GM23338 (cell line): ENCODE measurements around the gene KBTBD4. TPM values are rescaled to one million over a fixed set of nuclear protein-coding genes. Genes with fewer than 3 reads are reported as not detected.

ENCODE experiments used
- ATAC-seq: fragments of 200-7000 bp; cut with Tn5 transposase; 3 replicates; pipeline ENCODE4 v1.9.1; 2020
- DNase-seq: peaks from one replicate; pipeline ENCODE4 v3.0.0-alpha.2; 2015; ENCODE audit warnings: low spot score
- H2AFZ ChIP-seq: fragments of 200-600 bp; sonication (generic); 2 replicates; pipeline ENCODE4 v1.8.0; 2016; ENCODE audit warnings: antibody characterized with exemption, mild to moderate bottlenecking, moderate library complexity
- H3F3A ChIP-seq: fragments of 200-600 bp; sonication (generic); replicated peaks from 2 replicates; pipeline ENCODE4 v1.8.0; 2017; ENCODE audit warnings: antibody characterized with exemption, mixed run types, low read depth
- H3K27ac ChIP-seq: fragments of 200-600 bp; sonication (generic); 2 replicates; pipeline ENCODE4 v1.6.1; 2016; ENCODE audit warnings: low read depth
- H3K27me3 ChIP-seq: fragments of 200-600 bp; sonication (generic); 2 replicates; pipeline ENCODE4 v1.8.0; 2016; ENCODE audit warnings: mild to moderate bottlenecking, mixed run types, moderate library complexity; ENCODE audit not compliant: insufficient read depth
- H3K36me3 ChIP-seq: fragments of 200-600 bp; sonication (generic); 2 replicates; pipeline ENCODE4 v1.8.0; 2016; ENCODE audit warnings: mild to moderate bottlenecking; ENCODE audit not compliant: insufficient read depth
- H3K4me1 ChIP-seq: fragments of 200-600 bp; sonication (generic); 2 replicates; pipeline ENCODE4 v1.8.0; 2016; ENCODE audit warnings: mild to moderate bottlenecking, moderate library complexity; ENCODE audit not compliant: insufficient read depth
- H3K4me2 ChIP-seq: fragments of 200-600 bp; sonication (generic); 2 replicates; pipeline ENCODE4 v1.7.1; 2017; ENCODE audit warnings: mixed run types
- H3K4me3 ChIP-seq: fragments of 200-600 bp; sonication (generic); 2 replicates; pipeline ENCODE4 v1.6.1; 2016; ENCODE audit warnings: mixed run types
- H3K79me2 ChIP-seq: fragments of 200-600 bp; sonication (generic); replicated peaks from 2 replicates; pipeline ENCODE4 v1.8.0; 2017; ENCODE audit warnings: mild to moderate bottlenecking; ENCODE audit not compliant: insufficient read depth
- H3K9me2 ChIP-seq: fragments of 200-600 bp; sonication (generic); 2 replicates; pipeline ENCODE4 v1.8.0; 2017; ENCODE audit not compliant: insufficient read depth
- H4K20me1 ChIP-seq: fragments of 200-600 bp; sonication (generic); replicated peaks from 2 replicates; pipeline ENCODE4 v1.8.0; 2017; ENCODE audit warnings: mild to moderate bottlenecking; ENCODE audit not compliant: insufficient read depth
- H3K27ac Mint-ChIP-seq: 2 replicates; pipeline ENCODE4 v1.8.0; 2020; ENCODE audit warnings: inconsistent platforms, mild to moderate bottlenecking, moderate library complexity, mixed read lengths
- H3K27me3 Mint-ChIP-seq: 3 replicates; pipeline ENCODE4 v1.8.0; 2022; ENCODE audit warnings: low read depth, mild to moderate bottlenecking, moderate library complexity, mixed read lengths, inconsistent platforms; ENCODE audit not compliant: insufficient read depth, poor library complexity
- H3K36me3 Mint-ChIP-seq: 3 replicates; pipeline ENCODE4 v1.8.0; 2021; ENCODE audit warnings: low read depth, mild to moderate bottlenecking, inconsistent platforms, moderate library complexity, mixed read lengths
- H3K4me1 Mint-ChIP-seq: 3 replicates; pipeline ENCODE4 v1.8.0; 2020; ENCODE audit warnings: mild to moderate bottlenecking, inconsistent platforms, mixed read lengths
- H3K4me3 Mint-ChIP-seq: 3 replicates; pipeline ENCODE4 v1.8.0; 2021; ENCODE audit warnings: moderate library complexity, mild to moderate bottlenecking, inconsistent platforms, mixed read lengths
- H3K9me3 Mint-ChIP-seq: 3 replicates; pipeline ENCODE4 v1.8.0; 2020; ENCODE audit warnings: moderate library complexity, mild to moderate bottlenecking, inconsistent platforms, mixed read lengths
- CREB1 ChIP-seq: fragments of 250-450 bp; sonication (Bioruptor Pico); IDR thresholded peaks from 2 replicates; pipeline ENCODE4 v1.5.0; 2020; ENCODE audit warnings: low read depth, mild to moderate bottlenecking, moderate library complexity
- EZH2 ChIP-seq: fragments of 200-600 bp; sonication (generic); IDR thresholded peaks from one replicate; pipeline ENCODE4 v1.8.0; 2017; ENCODE audit warnings: antibody characterized with exemption, mild to moderate bottlenecking, low read depth; ENCODE audit not compliant: unreplicated experiment
- EZH2phosphoT487 ChIP-seq: fragments of 200-600 bp; sonication (generic); IDR thresholded peaks from one replicate; pipeline ENCODE4 v1.8.1; 2018; ENCODE audit warnings: antibody characterized with exemption; ENCODE audit not compliant: unreplicated experiment
- JUNB ChIP-seq: IDR thresholded peaks from one replicate; pipeline ENCODE4 v1.6.1; 2016; ENCODE audit warnings: antibody characterized with exemption; ENCODE audit not compliant: unreplicated experiment
- NANOG ChIP-seq: IDR thresholded peaks from 2 replicates; pipeline ENCODE4 v1.6.1; 2016; ENCODE audit warnings: antibody characterized with exemption, borderline replicate concordance
- POLR2AphosphoS5 ChIP-seq: IDR thresholded peaks from 2 replicates; pipeline ENCODE4 v1.6.1; 2016; ENCODE audit warnings: antibody characterized with exemption, low read depth
- STAT1 ChIP-seq: IDR thresholded peaks from one replicate; pipeline ENCODE4 v1.6.1; 2016; ENCODE audit warnings: antibody characterized with exemption; ENCODE audit not compliant: unreplicated experiment
- ZNF114 ChIP-seq: fragments of 250-450 bp; sonication (Bioruptor Pico); IDR thresholded peaks from 2 replicates; pipeline ENCODE4 v1.5.0; 2020; ENCODE audit warnings: mild to moderate bottlenecking, moderate library complexity
- ZNF331 ChIP-seq: fragments of 250-450 bp; sonication (Bioruptor Pico); IDR thresholded peaks from 2 replicates; pipeline ENCODE4 v1.5.0; 2020; ENCODE audit warnings: low read depth, mild to moderate bottlenecking, moderate library complexity
- polyA plus RNA-seq: library from polyadenylated mRNA; unstranded; fragments of >200 nt; fragmentation: Nextera tagmentation; extraction: Ambion mirVana; gene quantifications from 2 replicates; pipeline ENCODE4 v1.2.1, GENCODE V29; 2016
- total RNA-seq: library from RNA; depleted of rRNA; stranded (reverse); fragments of >200 nt; shearing (Covaris generic); gene quantifications from 2 replicates; pipeline ENCODE4 v1.2.3, GENCODE V29; 2014
- TF ChIP-seq, protein P1 (sequence below): IDR thresholded peaks from one replicate; pipeline ENCODE4 v1.6.1; 2018; ENCODE audit warnings: antibody characterized with exemption; ENCODE audit not compliant: unreplicated experiment
- TF ChIP-seq, protein P2 (sequence below): IDR thresholded peaks from 2 replicates; pipeline ENCODE4 v1.6.1; 2016; ENCODE audit warnings: antibody characterized with exemption
- TF ChIP-seq, protein P3 (sequence below), 2 experiments: fragments of 200-600 bp in 1 of 2; sonication (generic) in 1 of 2; conservative IDR thresholded peaks; 2 replicates each; pipeline versions ENCODE4 v1.5.1 to v1.6.1; 2016 to 2017; ENCODE audit warnings: antibody characterized with exemption in 2 of 2, low read depth in 2 of 2, mild to moderate bottlenecking in 2 of 2, moderate library complexity in 1 of 2

KBTBD4 gene
- total and polyA plus RNA-seq, 2 experiments from 2014 or later, result 5.8 to 16.6 TPM

DNA sequence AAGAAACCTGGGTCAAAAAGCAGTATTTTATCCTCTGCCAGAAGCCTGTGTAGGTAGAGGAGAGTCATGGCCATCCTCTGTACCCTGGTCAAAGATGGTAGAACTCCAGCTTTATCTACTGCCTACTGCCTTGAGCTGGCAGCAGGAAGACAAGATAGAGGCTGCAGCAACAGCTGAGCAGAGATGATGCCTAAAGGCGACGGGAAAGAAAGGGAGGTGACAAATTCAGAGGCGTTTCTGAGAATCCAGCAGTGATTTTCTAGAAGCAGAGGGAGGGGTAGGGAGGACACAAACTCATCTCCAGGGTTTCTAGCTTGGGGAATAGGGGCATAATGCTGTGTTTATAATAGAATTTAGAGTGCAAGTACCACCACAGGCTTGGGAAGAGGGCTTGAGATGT is 30.9 kb upstream of the KBTBD4 start:
- no peak overlapping the region for H3K4me3 ChIP-seq
- no peaks in the 10 kb centered on the region; the same call in 1 of the 2 replicates for H4K20me1 ChIP-seq
- peaks cover 5% of the 10 kb centered on the region for H3K27me3 Mint-ChIP-seq
- no peak overlapping the region for H3K4me3 Mint-ChIP-seq
- no peak overlapping the region for H2AFZ ChIP-seq
- no peaks in the 10 kb centered on the region for H3K36me3 ChIP-seq
- H3K79me2 ChIP-seq, result no peaks in the 10 kb centered on the region
- ATAC-seq, result no peak
- H3K27me3 ChIP-seq, result no peaks in the 10 kb centered on the region
- no peak overlapping the region for H3K4me2 ChIP-seq
- H3K9me3 Mint-ChIP-seq, result no peaks in the 10 kb centered on the region
- no peaks in the 10 kb centered on the region for H3K36me3 Mint-ChIP-seq
- H3K27ac ChIP-seq, result no peak overlapping the region
- H3K27ac Mint-ChIP-seq, result no peak overlapping the region
- DNase-seq, result no peak
- no peaks in the 10 kb centered on the region for H3K4me1 ChIP-seq
- TF ChIP-seq CREB1, result no peak
- no peak for TF ChIP-seq STAT1
- TF ChIP-seq, protein P1, sequence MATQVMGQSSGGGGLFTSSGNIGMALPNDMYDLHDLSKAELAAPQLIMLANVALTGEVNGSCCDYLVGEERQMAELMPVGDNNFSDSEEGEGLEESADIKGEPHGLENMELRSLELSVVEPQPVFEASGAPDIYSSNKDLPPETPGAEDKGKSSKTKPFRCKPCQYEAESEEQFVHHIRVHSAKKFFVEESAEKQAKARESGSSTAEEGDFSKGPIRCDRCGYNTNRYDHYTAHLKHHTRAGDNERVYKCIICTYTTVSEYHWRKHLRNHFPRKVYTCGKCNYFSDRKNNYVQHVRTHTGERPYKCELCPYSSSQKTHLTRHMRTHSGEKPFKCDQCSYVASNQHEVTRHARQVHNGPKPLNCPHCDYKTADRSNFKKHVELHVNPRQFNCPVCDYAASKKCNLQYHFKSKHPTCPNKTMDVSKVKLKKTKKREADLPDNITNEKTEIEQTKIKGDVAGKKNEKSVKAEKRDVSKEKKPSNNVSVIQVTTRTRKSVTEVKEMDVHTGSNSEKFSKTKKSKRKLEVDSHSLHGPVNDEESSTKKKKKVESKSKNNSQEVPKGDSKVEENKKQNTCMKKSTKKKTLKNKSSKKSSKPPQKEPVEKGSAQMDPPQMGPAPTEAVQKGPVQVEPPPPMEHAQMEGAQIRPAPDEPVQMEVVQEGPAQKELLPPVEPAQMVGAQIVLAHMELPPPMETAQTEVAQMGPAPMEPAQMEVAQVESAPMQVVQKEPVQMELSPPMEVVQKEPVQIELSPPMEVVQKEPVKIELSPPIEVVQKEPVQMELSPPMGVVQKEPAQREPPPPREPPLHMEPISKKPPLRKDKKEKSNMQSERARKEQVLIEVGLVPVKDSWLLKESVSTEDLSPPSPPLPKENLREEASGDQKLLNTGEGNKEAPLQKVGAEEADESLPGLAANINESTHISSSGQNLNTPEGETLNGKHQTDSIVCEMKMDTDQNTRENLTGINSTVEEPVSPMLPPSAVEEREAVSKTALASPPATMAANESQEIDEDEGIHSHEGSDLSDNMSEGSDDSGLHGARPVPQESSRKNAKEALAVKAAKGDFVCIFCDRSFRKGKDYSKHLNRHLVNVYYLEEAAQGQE, result no peak
- H3F3A ChIP-seq, result no peaks in the 10 kb centered on the region
- no peaks in the 10 kb centered on the region for H3K9me2 ChIP-seq
- H3K4me1 Mint-ChIP-seq, result peaks cover 2% of the 10 kb centered on the region; the same call in 2 of the 3 replicates

DNA sequence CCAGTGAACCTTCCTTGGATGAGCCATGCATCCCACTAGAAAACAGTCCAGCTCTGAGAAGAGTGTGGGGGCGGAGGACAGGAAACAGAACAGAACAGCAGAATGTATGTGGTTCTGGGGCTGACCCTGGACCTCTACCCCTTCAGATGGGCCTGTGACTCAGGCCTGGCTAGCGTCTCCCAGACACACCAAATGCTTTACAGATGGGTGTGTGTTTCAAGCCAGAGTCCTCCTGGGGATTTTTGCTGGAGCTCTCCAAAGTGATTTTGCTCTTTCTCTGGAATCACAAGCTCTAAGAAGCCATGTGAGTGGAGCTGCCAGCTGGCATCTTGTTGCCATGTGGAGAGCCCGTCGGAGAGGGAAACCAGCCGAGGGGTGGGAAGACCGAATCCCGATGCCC is 28.6 kb upstream of the KBTBD4 start:
- H3K4me3 Mint-ChIP-seq, result no peak overlapping the region
- H3K4me2 ChIP-seq, result no peak overlapping the region
- ATAC-seq, result no peak
- no peaks in the 10 kb centered on the region for H3K36me3 ChIP-seq
- H3K36me3 Mint-ChIP-seq, result no peaks in the 10 kb centered on the region
- no peak overlapping the region for H3K27ac ChIP-seq
- H3K27me3 ChIP-seq, result no peaks in the 10 kb centered on the region
- H3K4me3 ChIP-seq, result no peak overlapping the region
- peaks cover 5% of the 10 kb centered on the region for H3K27me3 Mint-ChIP-seq
- H3K9me2 ChIP-seq, result no peaks in the 10 kb centered on the region
- H3K4me1 ChIP-seq, result no peaks in the 10 kb centered on the region
- no peak for DNase-seq
- H3K4me1 Mint-ChIP-seq, result peaks cover 2% of the 10 kb centered on the region; the same call in 2 of the 3 replicates
- no peaks in the 10 kb centered on the region; the same call in 1 of the 2 replicates for H4K20me1 ChIP-seq
- H3F3A ChIP-seq, result no peaks in the 10 kb centered on the region
- H2AFZ ChIP-seq, result no peak overlapping the region
- H3K9me3 Mint-ChIP-seq, result no peaks in the 10 kb centered on the region
- no peaks in the 10 kb centered on the region for H3K79me2 ChIP-seq
- H3K27ac Mint-ChIP-seq, result no peak overlapping the region
- TF ChIP-seq EZH2phosphoT487 (no peak), ZNF331 (no peak), EZH2 (no peak), NANOG (no peak), POLR2AphosphoS5 (no peak), ZNF114 (CRISPR knock-in tag) (no peak), CREB1 (no peak), JUNB (no peak), STAT1 (no peak)
- TF ChIP-seq, protein P2, sequence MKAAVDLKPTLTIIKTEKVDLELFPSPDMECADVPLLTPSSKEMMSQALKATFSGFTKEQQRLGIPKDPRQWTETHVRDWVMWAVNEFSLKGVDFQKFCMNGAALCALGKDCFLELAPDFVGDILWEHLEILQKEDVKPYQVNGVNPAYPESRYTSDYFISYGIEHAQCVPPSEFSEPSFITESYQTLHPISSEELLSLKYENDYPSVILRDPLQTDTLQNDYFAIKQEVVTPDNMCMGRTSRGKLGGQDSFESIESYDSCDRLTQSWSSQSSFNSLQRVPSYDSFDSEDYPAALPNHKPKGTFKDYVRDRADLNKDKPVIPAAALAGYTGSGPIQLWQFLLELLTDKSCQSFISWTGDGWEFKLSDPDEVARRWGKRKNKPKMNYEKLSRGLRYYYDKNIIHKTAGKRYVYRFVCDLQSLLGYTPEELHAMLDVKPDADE, result no peak
- TF ChIP-seq, protein P1, result no peak
- TF ChIP-seq, protein P3, sequence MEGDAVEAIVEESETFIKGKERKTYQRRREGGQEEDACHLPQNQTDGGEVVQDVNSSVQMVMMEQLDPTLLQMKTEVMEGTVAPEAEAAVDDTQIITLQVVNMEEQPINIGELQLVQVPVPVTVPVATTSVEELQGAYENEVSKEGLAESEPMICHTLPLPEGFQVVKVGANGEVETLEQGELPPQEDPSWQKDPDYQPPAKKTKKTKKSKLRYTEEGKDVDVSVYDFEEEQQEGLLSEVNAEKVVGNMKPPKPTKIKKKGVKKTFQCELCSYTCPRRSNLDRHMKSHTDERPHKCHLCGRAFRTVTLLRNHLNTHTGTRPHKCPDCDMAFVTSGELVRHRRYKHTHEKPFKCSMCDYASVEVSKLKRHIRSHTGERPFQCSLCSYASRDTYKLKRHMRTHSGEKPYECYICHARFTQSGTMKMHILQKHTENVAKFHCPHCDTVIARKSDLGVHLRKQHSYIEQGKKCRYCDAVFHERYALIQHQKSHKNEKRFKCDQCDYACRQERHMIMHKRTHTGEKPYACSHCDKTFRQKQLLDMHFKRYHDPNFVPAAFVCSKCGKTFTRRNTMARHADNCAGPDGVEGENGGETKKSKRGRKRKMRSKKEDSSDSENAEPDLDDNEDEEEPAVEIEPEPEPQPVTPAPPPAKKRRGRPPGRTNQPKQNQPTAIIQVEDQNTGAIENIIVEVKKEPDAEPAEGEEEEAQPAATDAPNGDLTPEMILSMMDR (conservative IDR thresholded peaks at IDR 0.05; ENCODE audit: low read depth in 2 of 2), result no peak
